ENCODE data around the gene KLHL1.
"Not testable (repeated sequence)": the region's sequence is repeated elsewhere in the genome, so short reads cannot be mapped to it uniquely, and the experiment has no call there.

KLHL1 gene, protein sequence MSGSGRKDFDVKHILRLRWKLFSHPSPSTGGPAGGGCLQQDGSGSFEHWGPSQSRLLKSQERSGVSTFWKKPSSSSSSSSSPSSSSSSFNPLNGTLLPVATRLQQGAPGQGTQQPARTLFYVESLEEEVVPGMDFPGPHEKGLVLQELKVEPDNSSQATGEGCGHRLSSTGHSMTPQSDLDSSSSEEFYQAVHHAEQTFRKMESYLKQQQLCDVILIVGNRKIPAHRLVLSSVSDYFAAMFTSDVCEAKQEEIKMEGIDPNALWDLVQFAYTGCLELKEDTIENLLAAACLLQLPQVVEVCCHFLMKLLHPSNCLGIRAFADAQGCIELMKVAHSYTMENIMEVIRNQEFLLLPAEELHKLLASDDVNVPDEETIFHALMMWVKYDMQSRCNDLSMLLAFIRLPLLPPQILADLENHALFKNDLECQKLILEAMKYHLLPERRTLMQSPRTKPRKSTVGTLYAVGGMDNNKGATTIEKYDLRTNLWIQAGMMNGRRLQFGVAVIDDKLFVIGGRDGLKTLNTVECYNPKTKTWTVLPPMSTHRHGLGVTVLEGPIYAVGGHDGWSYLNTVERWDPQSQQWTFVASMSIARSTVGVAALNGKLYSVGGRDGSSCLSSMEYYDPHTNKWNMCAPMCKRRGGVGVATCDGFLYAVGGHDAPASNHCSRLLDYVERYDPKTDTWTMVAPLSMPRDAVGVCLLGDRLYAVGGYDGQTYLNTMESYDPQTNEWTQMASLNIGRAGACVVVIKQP

DNA sequence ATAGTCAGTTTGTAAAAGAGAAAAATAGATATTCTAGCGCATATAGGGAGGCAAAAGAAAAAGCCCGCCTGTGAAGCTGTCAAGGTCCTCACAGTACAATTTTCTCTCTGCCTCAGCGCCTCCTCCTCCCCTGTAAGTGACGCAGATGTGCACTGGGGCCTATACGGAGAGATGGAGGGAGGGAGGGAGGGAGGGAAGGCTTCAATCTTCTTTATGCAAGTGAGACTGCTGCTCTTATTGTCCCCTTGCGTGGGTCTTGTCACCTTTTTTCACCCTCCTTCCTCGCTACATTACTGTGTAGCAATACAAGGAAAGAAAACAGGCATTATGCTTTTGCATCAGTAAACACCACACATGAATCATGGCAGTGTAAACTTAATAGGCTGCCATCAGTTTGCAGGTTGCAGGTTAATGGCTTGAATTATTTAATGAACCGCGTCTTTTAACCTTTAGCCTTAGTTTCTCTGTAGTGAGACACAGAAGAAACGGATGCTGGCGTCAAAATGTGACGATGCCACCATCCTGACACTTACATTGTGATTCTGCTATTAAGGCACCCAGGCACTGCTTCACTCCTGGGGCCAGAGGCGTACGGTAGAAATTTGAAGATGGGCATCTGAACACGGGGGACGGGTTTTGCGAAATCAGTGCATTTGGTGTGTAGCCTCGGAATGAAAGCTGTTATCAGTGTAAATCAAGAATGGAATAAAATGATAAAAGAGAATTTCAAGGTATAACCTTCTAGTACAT, at the start of gene KLHL1:
TSS of gene KLHL1 (minus strand) at position 97 of the 750 bp plus-strand sequence. CDS start 753 bp downstream, outside the sequence.
- in situ Hi-C loops (cut with MboI; ENCODE audit: low sequenced_read_pairs) = no loop called here
- no peak for DNase-seq (ENCODE audit: low spot score in 2 of 2)
- H3K9me3 ChIP-seq = no peaks in the 10 kb centered on the region

GRCh38 chr13:70142658-70143057, 34.4 kb upstream of the KLHL1 start:
- DNase-seq (ENCODE audit: low spot score in 2 of 2); H3K27me3 ChIP-seq (ENCODE audit: low read depth); H3K4me1 ChIP-seq; H3K36me3 ChIP-seq (replicated peaks); H3K4me3 ChIP-seq; in situ Hi-C loops (cut with MboI; ENCODE audit: low sequenced_read_pairs); H3K9me3 ChIP-seq: not testable (repeated sequence)

More for the DNA sequence above, at the start of gene KLHL1:
- Histone ChIP-seq H3K4me3 (no peak within 1 kb of the TSS), H3K36me3 (replicated peaks) (no peaks in the 10 kb centered on the region), H3K4me1 (no peaks in the 10 kb centered on the region), H3K27me3 (ENCODE audit: low read depth) (no peaks in the 10 kb centered on the region)

- in situ Hi-C loops (cut with MboI; ENCODE audit: low sequenced_read_pairs) = no loop called here
- Histone ChIP-seq H3K27me3 (ENCODE audit: low read depth) (no peaks in the 10 kb centered on the region), H3K4me1 (no peaks in the 10 kb centered on the region), H3K36me3 (replicated peaks) (no peaks in the 10 kb centered on the region), H3K4me3 (no peak overlapping the region), H3K9me3 (no peaks in the 10 kb centered on the region)
- DNase-seq (ENCODE audit: low spot score in 2 of 2) = no peak
Measured at GRCh38 chr13:70128098-70128497, 19.8 kb upstream of the KLHL1 start.

- H3K4me1 ChIP-seq = no peaks in the 10 kb centered on the region
- no peaks in the 10 kb centered on the region for H3K27me3 ChIP-seq (ENCODE audit: low read depth)
- H3K36me3 ChIP-seq (replicated peaks) = no peaks in the 10 kb centered on the region
- DNase-seq (ENCODE audit: low spot score in 2 of 2) = no peak
- in situ Hi-C loops (cut with MboI; ENCODE audit: low sequenced_read_pairs) = no loop called here
- no peak overlapping the region for H3K4me3 ChIP-seq
- no peaks in the 10 kb centered on the region for H3K9me3 ChIP-seq
Measured at GRCh38 chr13:70125693-70126092, 17.4 kb upstream of the KLHL1 start.

DNA sequence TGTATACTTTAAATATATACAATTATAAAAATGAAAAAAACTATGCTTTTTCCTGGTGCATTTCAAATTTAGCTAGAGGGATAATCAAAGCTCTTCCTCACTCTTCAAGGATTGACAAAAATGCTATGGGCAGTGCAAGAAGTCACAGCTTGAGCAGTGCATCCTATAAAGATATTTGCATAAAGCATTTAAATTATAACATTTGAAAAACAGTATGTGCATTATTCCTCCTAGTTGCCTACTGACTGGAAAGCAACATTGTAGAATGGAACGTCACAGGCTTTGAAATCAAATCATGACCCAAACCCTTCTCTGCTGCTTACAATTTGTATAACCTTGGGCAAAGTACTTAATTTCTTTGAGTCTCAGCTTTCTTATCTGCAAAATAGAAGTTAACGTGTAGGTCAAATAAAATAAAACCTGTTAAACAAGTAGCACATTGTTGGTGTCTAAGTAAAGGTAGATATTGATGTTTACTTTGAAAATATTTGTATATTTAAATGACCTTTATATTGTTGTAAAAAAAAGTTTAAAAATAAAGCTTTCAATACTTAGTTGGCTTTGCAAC, 9.2 kb upstream of the KLHL1 start:
- H3K36me3 ChIP-seq (replicated peaks) = no peaks in the 10 kb centered on the region
- H3K27me3 ChIP-seq (ENCODE audit: low read depth) = no peaks in the 10 kb centered on the region
- H3K9me3 ChIP-seq = no peaks in the 10 kb centered on the region
- H3K4me3 ChIP-seq = no peak overlapping the region
- no peak for DNase-seq (ENCODE audit: low spot score in 2 of 2)
- no peaks in the 10 kb centered on the region for H3K4me1 ChIP-seq
- in situ Hi-C loops (cut with MboI; ENCODE audit: low sequenced_read_pairs) = no loop called here

GRCh38 chr13:70107498-70108281, 562 bp downstream of the KLHL1 start, which contains the start of gene ATXN8OS:
TSS of gene ATXN8OS (plus strand) at chr13:70107826.
- no peaks in the 10 kb centered on the region for H3K9me3 ChIP-seq
- H3K36me3 ChIP-seq (replicated peaks) = no peaks in the 10 kb centered on the region
- no peak for DNase-seq (ENCODE audit: low spot score in 2 of 2)
- H3K4me1 ChIP-seq = no peaks in the 10 kb centered on the region
- no peak within 1 kb of the TSS for H3K4me3 ChIP-seq
- H3K27me3 ChIP-seq (ENCODE audit: low read depth) = no peaks in the 10 kb centered on the region
- in situ Hi-C loops (cut with MboI; ENCODE audit: low sequenced_read_pairs) = no loop called here

DNA sequence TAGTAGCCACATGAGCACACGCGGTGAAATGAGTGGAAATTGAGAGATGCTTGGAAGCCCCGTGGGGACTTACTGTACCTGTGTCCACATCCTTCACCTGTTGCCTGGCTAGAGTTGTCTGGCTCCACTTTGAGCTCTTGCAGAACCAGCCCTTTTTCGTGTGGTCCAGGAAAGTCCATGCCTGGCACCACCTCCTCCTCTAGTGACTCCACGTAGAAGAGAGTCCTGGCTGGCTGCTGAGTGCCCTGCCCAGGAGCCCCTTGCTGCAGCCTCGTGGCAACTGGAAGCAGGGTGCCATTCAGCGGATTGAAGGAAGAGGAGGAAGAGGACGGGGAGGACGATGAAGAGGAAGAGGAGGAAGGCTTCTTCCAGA, 1.1 kb downstream of the KLHL1 start:
- in situ Hi-C loops (cut with MboI; ENCODE audit: low sequenced_read_pairs) = no loop called here
- H3K27me3 ChIP-seq (ENCODE audit: low read depth) = no peaks in the 10 kb centered on the region
- H3K36me3 ChIP-seq (replicated peaks) = no peaks in the 10 kb centered on the region
- no peak for DNase-seq (ENCODE audit: low spot score in 2 of 2)
- no peaks in the 10 kb centered on the region for H3K4me1 ChIP-seq
- H3K4me3 ChIP-seq = no peak overlapping the region
- no peaks in the 10 kb centered on the region for H3K9me3 ChIP-seq

DNA sequence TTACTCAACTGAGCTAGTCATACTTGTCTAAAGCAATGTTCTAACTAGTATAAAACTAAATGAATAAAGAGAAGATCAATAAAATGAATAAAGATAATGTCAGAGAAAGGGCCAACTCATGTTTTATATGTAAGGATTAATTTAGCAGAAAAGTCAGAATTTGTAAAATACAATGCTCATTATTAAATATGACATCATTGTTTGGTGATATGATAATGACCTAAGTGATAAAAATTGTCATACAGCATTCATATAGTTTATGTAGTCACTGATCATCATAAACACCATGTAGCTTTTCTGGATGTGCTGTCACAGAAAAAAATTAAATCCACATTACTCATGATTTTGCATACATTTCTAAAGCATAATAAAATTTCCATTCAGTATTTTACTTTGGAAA, 3.8 kb downstream of the KLHL1 start:
- DNase-seq (ENCODE audit: low spot score in 2 of 2) = no peak
- no peaks in the 10 kb centered on the region for H3K9me3 ChIP-seq

GRCh38 chr13:70098669-70099068, 9.6 kb downstream of the KLHL1 start:
- in situ Hi-C loops (cut with MboI; ENCODE audit: low sequenced_read_pairs) = no loop called here
- DNase-seq (ENCODE audit: low spot score in 2 of 2) = no peak
- Histone ChIP-seq H3K27me3 (ENCODE audit: low read depth) (no peaks in the 10 kb centered on the region), H3K36me3 (replicated peaks) (no peaks in the 10 kb centered on the region), H3K4me3 (no peak overlapping the region), H3K9me3 (no peaks in the 10 kb centered on the region), H3K4me1 (no peaks in the 10 kb centered on the region)

More for the DNA sequence above, 3.8 kb downstream of the KLHL1 start:
- no peaks in the 10 kb centered on the region for H3K27me3 ChIP-seq (ENCODE audit: low read depth)
- in situ Hi-C loops (cut with MboI; ENCODE audit: low sequenced_read_pairs) = no loop called here
- no peak overlapping the region for H3K4me3 ChIP-seq
- H3K36me3 ChIP-seq (replicated peaks) = no peaks in the 10 kb centered on the region
- no peaks in the 10 kb centered on the region for H3K4me1 ChIP-seq

DNA sequence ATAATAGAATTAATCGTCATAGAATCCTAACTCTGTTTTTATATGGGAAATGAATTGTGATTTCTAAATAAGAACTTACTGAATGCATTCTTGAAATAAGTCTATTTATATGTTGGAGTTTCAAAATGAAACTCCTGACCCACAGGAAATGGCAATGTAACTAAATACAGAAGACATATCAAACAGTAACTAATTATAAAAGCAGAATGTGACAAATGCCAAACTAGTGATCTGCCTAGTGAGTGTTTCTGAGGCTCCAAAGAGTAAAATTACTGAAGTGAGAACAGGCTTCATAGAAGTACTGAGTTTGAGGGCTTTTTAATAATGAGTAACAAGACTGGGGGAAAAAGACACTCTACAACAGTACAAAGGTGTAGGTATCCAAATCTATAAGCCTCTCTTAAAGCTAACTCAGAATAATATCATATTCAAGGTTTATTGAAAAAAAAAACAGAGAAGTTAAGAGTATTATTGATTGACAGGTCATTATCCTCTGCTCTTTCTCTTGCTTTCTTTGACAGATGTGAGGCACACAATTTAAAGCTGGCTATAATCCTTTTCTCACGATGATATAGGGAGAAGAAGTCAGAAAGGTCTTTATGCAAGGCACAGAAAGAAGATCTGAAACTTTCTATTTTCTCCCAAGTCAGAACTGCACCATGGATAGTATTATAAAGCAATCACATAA, 18.1 kb downstream of the KLHL1 start:
- DNase-seq (ENCODE audit: low spot score in 2 of 2) = no peak
- no peaks in the 10 kb centered on the region for H3K9me3 ChIP-seq
- peaks cover 16% of the 10 kb centered on the region for H3K4me1 ChIP-seq
- no peaks in the 10 kb centered on the region for H3K27me3 ChIP-seq (ENCODE audit: low read depth)
- in situ Hi-C loops (cut with MboI; ENCODE audit: low sequenced_read_pairs) = no loop called here
- no peaks in the 10 kb centered on the region for H3K36me3 ChIP-seq (replicated peaks)
- H3K4me3 ChIP-seq = no peak overlapping the region

DNA sequence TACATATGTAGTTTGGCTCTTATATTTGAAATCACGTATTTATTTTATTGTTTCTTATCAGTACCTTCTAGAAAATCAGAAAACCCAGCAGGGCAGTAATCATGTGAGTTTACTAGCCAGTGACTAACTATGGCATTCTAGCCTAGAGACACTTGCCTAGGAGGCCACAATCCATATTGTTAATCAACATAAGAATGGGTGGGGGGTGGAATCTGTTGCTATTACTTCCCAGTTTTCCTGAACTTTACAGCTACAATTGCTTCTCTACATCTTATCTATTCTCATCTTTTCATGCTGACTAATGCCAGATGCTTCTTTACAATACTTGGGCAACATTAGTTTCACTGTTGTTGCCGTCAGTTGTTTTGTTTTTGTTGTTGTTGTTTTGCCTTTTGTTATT, 19.3 kb downstream of the KLHL1 start:
- H3K9me3 ChIP-seq = no peaks in the 10 kb centered on the region
- in situ Hi-C loops (cut with MboI; ENCODE audit: low sequenced_read_pairs) = no loop called here
- peaks cover 16% of the 10 kb centered on the region for H3K4me1 ChIP-seq
- no peak overlapping the region for H3K4me3 ChIP-seq
- no peaks in the 10 kb centered on the region for H3K27me3 ChIP-seq (ENCODE audit: low read depth)
- H3K36me3 ChIP-seq (replicated peaks) = no peaks in the 10 kb centered on the region
- DNase-seq (ENCODE audit: low spot score in 2 of 2) = peak; percentile 17 to 43

DNA sequence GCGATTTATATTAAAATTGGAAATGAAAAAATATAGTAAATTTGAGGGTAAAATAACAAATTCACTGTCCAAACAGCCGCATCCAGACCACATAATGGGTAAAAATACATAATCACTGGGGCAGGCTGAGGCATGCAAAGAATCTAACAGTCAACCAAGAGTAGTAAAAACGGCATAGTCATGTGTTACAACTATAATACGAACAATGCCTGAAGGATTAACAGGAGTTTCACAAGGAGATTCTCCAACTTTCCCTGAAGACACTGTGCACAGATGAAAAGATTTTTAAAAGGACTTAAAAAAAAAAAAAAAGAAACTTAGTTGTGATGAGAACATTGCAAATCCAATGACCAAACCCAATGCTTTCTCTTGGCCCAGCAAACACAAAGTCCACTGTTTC, 21.0 kb downstream of the KLHL1 start:
- H3K4me1 ChIP-seq = peaks cover 16% of the 10 kb centered on the region

More for the DNA sequence above, 21.0 kb downstream of the KLHL1 start:
- DNase-seq (ENCODE audit: low spot score in 2 of 2) = peak; percentile 21 to 75
- H3K27me3 ChIP-seq (ENCODE audit: low read depth) = no peaks in the 10 kb centered on the region
- H3K9me3 ChIP-seq = no peaks in the 10 kb centered on the region
- in situ Hi-C loops (cut with MboI; ENCODE audit: low sequenced_read_pairs) = no loop called here
- H3K36me3 ChIP-seq (replicated peaks) = no peaks in the 10 kb centered on the region
- H3K4me3 ChIP-seq = no peak overlapping the region

Measured in HAP-1 (cell line).